MM.1S (cell line): ENCODE measurements around the gene PPTC7.
A peak's percentile ranks its signal among the peaks of the same experiment; 100 is the strongest.

Experiments used
- DNase-seq: peaks from one replicate; pipeline ENCODE4 v3.0.0-alpha.2; 2015
- H2AFZ ChIP-seq: fragments of 300-600 bp; sonication (generic); 2 replicates; pipeline ENCODE4 v1.6.0; 2016; ENCODE audit warnings: antibody characterized with exemption, low read length
- H3F3A ChIP-seq: fragments of 300-600 bp; sonication (generic); 2 replicates; pipeline ENCODE4 v1.6.1; 2016; ENCODE audit warnings: mild to moderate bottlenecking, antibody characterized with exemption, low read length, moderate library complexity, mixed read lengths; ENCODE audit not compliant: insufficient read depth
- H3K27ac ChIP-seq: fragments of 300-600 bp; sonication (generic); 2 replicates; pipeline ENCODE4 v1.5.1; 2016; ENCODE audit warnings: mild to moderate bottlenecking, low read length
- H3K27me3 ChIP-seq: fragments of 300-600 bp; sonication (generic); replicated peaks from 2 replicates; pipeline ENCODE4 v1.6.0; 2016; ENCODE audit warnings: low read length; ENCODE audit not compliant: insufficient read depth
- H3K36me3 ChIP-seq: fragments of 300-600 bp; sonication (generic); replicated peaks from 2 replicates; pipeline ENCODE4 v1.6.1; 2016; ENCODE audit warnings: mild to moderate bottlenecking, low read length, mixed read lengths; ENCODE audit not compliant: insufficient read depth
- H3K4me1 ChIP-seq: fragments of 300-600 bp; sonication (generic); 2 replicates; pipeline ENCODE4 v1.6.1; 2016; ENCODE audit warnings: low read length, mixed read lengths
- H3K4me2 ChIP-seq: fragments of 300-600 bp; sonication (generic); 2 replicates; pipeline ENCODE4 v1.6.0; 2016; ENCODE audit warnings: low read depth, low read length
- H3K4me3 ChIP-seq: fragments of 300-600 bp; sonication (generic); 2 replicates; pipeline ENCODE4 v1.5.1; 2016; ENCODE audit warnings: low read length, mixed read lengths
- H3K79me2 ChIP-seq: fragments of 300-600 bp; sonication (generic); 2 replicates; pipeline ENCODE4 v1.6.1; 2016; ENCODE audit warnings: mixed run types, low read length, mixed read lengths
- H3K9ac ChIP-seq: fragments of 300-600 bp; sonication (generic); 2 replicates; pipeline ENCODE4 v1.6.1; 2016; ENCODE audit warnings: low read length, mixed read lengths
- H3K9me2 ChIP-seq: fragments of 300-600 bp; sonication (generic); replicated peaks from 2 replicates; pipeline ENCODE4 v1.6.1; 2016; ENCODE audit warnings: mild to moderate bottlenecking, low read length, mixed read lengths; ENCODE audit not compliant: insufficient read depth
- H3K9me3 ChIP-seq: fragments of 300-600 bp; sonication (generic); replicated peaks from 2 replicates; pipeline ENCODE4 v1.6.1; 2016; ENCODE audit warnings: mild to moderate bottlenecking, low read length, mixed read lengths; ENCODE audit not compliant: insufficient read depth
- H4K20me1 ChIP-seq: fragments of 300-600 bp; sonication (generic); 2 replicates; pipeline ENCODE4 v1.6.1; 2016; ENCODE audit warnings: mild to moderate bottlenecking, low read length, moderate library complexity, mixed read lengths; ENCODE audit not compliant: insufficient read depth
- EZH2 ChIP-seq: fragments of 300-600 bp; sonication (generic); optimal IDR thresholded peaks from 2 replicates; pipeline ENCODE3; 2017; ENCODE audit warnings: low read depth, mild to moderate bottlenecking, antibody characterized with exemption, low read length, mixed read lengths
- EZH2phosphoT487 ChIP-seq: fragments of 300-600 bp; sonication (generic); IDR thresholded peaks from 2 replicates; pipeline ENCODE4 v1.6.1; 2018; ENCODE audit warnings: antibody characterized with exemption, low read length
- TF ChIP-seq, protein P1 (sequence below): fragments of 300-600 bp; sonication (generic); IDR thresholded peaks from 2 replicates; pipeline ENCODE4 v1.5.1; 2016; ENCODE audit warnings: antibody characterized with exemption, low read length, mixed read lengths

The PPTC7 gene

DNA sequence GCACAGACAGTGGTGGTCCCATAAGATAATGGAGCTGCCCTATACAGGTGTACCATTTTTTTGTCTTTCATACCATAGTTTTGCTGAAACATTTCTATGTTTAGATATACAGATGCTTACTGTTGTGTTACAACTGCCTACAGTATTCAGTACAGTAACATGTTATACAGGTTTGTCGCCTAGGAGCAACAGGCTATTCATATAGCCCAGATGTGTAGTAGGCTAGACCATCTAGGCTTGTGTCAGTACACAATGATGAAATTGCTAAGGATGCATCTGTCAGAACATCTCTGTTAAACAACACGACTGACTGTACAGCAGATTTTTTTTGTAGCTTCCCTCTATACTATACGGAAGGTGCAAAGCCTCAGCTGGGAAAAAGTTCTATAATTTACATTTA, 50.5 kb downstream of the PPTC7 start:
- Histone ChIP-seq H3K9me3 (no peaks in the 10 kb centered on the region), H2AFZ (no peak overlapping the region), H4K20me1 (no peaks in the 10 kb centered on the region), H3K9ac (no peak overlapping the region), H3K4me3 (no peak overlapping the region), H3F3A (no peaks in the 10 kb centered on the region), H3K27ac (peak overlapping the region; percentile 66; the same call in 1 of the 2 replicates), H3K79me2 (no peaks in the 10 kb centered on the region), H3K4me1 (peaks cover 22% of the 10 kb centered on the region), H3K4me2 (no peak overlapping the region), H3K27me3 (no peaks in the 10 kb centered on the region), H3K36me3 (no peaks in the 10 kb centered on the region), H3K9me2 (no peaks in the 10 kb centered on the region)
- TF ChIP-seq, protein P1, sequence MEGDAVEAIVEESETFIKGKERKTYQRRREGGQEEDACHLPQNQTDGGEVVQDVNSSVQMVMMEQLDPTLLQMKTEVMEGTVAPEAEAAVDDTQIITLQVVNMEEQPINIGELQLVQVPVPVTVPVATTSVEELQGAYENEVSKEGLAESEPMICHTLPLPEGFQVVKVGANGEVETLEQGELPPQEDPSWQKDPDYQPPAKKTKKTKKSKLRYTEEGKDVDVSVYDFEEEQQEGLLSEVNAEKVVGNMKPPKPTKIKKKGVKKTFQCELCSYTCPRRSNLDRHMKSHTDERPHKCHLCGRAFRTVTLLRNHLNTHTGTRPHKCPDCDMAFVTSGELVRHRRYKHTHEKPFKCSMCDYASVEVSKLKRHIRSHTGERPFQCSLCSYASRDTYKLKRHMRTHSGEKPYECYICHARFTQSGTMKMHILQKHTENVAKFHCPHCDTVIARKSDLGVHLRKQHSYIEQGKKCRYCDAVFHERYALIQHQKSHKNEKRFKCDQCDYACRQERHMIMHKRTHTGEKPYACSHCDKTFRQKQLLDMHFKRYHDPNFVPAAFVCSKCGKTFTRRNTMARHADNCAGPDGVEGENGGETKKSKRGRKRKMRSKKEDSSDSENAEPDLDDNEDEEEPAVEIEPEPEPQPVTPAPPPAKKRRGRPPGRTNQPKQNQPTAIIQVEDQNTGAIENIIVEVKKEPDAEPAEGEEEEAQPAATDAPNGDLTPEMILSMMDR = no peak
- no peak for TF ChIP-seq EZH2phosphoT487
- no peak for TF ChIP-seq EZH2
- no peak for DNase-seq

DNA sequence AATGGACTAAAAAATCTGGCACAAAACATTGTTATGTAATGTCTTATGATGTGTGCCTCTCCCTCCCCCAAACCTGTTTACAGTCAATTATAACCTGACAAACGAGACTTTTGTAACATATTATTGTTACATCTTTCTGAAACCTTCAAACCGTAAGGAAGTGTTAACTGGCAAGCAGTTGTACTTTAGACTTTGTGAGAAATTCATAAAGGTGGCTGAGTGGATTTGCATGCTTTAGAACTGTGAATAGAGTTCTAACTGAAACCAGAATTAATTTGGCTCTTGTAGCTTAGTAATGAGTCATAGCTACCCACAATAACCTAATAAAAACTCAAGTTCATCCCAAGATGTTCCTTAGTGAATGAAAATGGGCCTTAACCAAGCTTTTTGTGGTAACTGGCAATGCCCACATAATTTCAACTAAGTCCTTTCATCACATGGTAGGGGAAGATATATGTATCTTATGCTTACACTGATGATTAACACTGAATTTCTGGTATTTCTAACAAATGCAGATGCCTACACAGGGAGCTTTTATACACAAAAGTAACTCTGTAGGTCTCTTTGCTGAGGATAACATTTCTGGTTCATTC, 51.3 kb downstream of the PPTC7 start:
- Histone ChIP-seq H3K36me3 (no peaks in the 10 kb centered on the region), H3K27ac (peak overlapping the region; percentile 66; the same call in 1 of the 2 replicates), H2AFZ (no peak overlapping the region), H4K20me1 (no peaks in the 10 kb centered on the region), H3K9ac (no peak overlapping the region), H3K4me2 (peak overlapping the region; percentile 54), H3K4me1 (peaks cover 22% of the 10 kb centered on the region), H3K79me2 (no peaks in the 10 kb centered on the region), H3K9me2 (no peaks in the 10 kb centered on the region), H3K9me3 (no peaks in the 10 kb centered on the region), H3K27me3 (no peaks in the 10 kb centered on the region), H3K4me3 (no peak overlapping the region), H3F3A (no peaks in the 10 kb centered on the region)
- DNase-seq = peak; percentile 30
- TF ChIP-seq EZH2phosphoT487 (no peak), EZH2 (no peak)
- TF ChIP-seq, protein P1 = no peak

DNA sequence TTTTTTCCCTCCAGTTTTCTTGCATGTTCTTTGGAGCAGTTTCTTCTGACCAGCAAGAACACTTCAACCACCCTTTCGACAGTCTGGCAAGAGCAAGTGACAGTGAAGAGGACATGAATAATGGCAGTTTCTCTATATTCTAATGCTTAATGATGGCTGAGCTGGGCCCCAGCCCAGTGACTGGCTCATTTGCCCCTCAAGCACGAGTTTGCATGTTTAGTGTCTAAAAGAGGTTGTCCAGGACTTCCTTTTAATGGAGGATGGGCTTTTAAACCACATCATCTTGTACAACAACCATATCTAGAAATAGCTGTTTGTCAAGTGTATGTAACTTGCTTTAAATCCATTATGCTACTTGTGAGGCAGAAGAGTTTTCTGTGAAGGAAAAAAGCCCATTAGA, 52.6 kb downstream of the PPTC7 start:
- H3K36me3 ChIP-seq = no peaks in the 10 kb centered on the region
- no peak overlapping the region for H3K4me3 ChIP-seq
- peaks cover 22% of the 10 kb centered on the region for H3K4me1 ChIP-seq
- no peak overlapping the region for H2AFZ ChIP-seq
- no peak overlapping the region for H3K27ac ChIP-seq
- no peak overlapping the region for H3K9ac ChIP-seq
- H3K9me3 ChIP-seq = no peaks in the 10 kb centered on the region
- no peak overlapping the region for H3K4me2 ChIP-seq
- DNase-seq = no peak
- TF ChIP-seq, protein P1 = no peak
- TF ChIP-seq EZH2 (no peak), EZH2phosphoT487 (no peak)
- H3K79me2 ChIP-seq = no peaks in the 10 kb centered on the region
- H3K27me3 ChIP-seq = no peaks in the 10 kb centered on the region
- no peaks in the 10 kb centered on the region for H3K9me2 ChIP-seq
- no peaks in the 10 kb centered on the region for H3F3A ChIP-seq
- no peaks in the 10 kb centered on the region for H4K20me1 ChIP-seq
